WTC11 (cell line): ENCODE measurements around the gene ZMYND8. TPM values are rescaled to one million over a fixed set of nuclear protein-coding genes. Genes with fewer than 3 reads are reported as not detected.
A peak's percentile ranks its signal among the peaks of the same experiment; 100 is the strongest.

Source experiments
- ATAC-seq: fragments of 200-7000 bp; cut with Tn5 transposase; 2 replicates; pipeline ENCODE4 v1.10.0; 2021; ENCODE audit warnings: mild to moderate bottlenecking, moderate library complexity
- CTCF ChIA-PET: fragments of 300-600 bp; sonication (Branson Sonifier 250); formaldehyde crosslinking; loops from one replicate; lab custom pipeline; 2021; ENCODE audit warnings: antibody characterized with exemption; lab: Charles Lee
- POLR2A ChIA-PET: fragments of 350-600 bp; sonication (Branson Sonifier 250); formaldehyde crosslinking; loops from one replicate; lab custom pipeline; 2021; ENCODE audit warnings: antibody characterized with exemption; lab: Charles Lee
- DNase-seq: peaks from one replicate; pipeline ENCODE4 v3.0.0; 2021; ENCODE audit warnings: low spot score
- H3K27ac Mint-ChIP-seq: 2 replicates; pipeline ENCODE4 v1.8.0; 2021; ENCODE audit warnings: mixed read lengths
- H3K27me3 Mint-ChIP-seq: 2 replicates; pipeline ENCODE4 v1.8.0; 2021; ENCODE audit warnings: low read depth, mild to moderate bottlenecking, moderate library complexity, mixed read lengths
- H3K36me3 Mint-ChIP-seq: 2 replicates; pipeline ENCODE4 v1.8.0; 2021; ENCODE audit warnings: mixed read lengths
- H3K4me1 Mint-ChIP-seq: 2 replicates; pipeline ENCODE4 v1.8.0; 2022; ENCODE audit warnings: mixed read lengths
- H3K4me3 Mint-ChIP-seq: 2 replicates; pipeline ENCODE4 v1.8.0; 2021; ENCODE audit warnings: mild to moderate bottlenecking, moderate library complexity, mixed read lengths
- H3K9me3 Mint-ChIP-seq: 2 replicates; pipeline ENCODE4 v1.8.0; 2021; ENCODE audit warnings: mixed read lengths
- ARID4B ChIP-seq: sonication (generic); formaldehyde crosslinking; IDR thresholded peaks from 2 replicates; pipeline ENCODE4 v1.8.0; 2023; ENCODE audit warnings: missing genetic modification reagents, mild to moderate bottlenecking, borderline replicate concordance
- FOXK1 ChIP-seq: sonication (generic); formaldehyde crosslinking; IDR thresholded peaks from 2 replicates; pipeline ENCODE4 v1.8.0; 2022; ENCODE audit warnings: mild to moderate bottlenecking, moderate library complexity, missing genetic modification reagents
- FOXP1 ChIP-seq: sonication (generic); formaldehyde crosslinking; IDR thresholded peaks from 2 replicates; pipeline ENCODE4 v1.8.0; 2022; ENCODE audit warnings: missing genetic modification reagents, mild to moderate bottlenecking, moderate library complexity, borderline replicate concordance
- GRHL2 ChIP-seq: fragments of 250-450 bp; sonication (Bioruptor Pico); IDR thresholded peaks from 2 replicates; pipeline ENCODE4 v1.8.0; 2022; ENCODE audit warnings: mild to moderate bottlenecking, moderate library complexity; ENCODE audit not compliant: insufficient replicate concordance, severe bottlenecking
- HMGA2 ChIP-seq: fragments of 250-450 bp; sonication (Bioruptor Pico); IDR thresholded peaks from 2 replicates; pipeline ENCODE4 v1.4.0; 2021; ENCODE audit warnings: mild to moderate bottlenecking, moderate library complexity
- MLX ChIP-seq: sonication (generic); formaldehyde crosslinking; IDR thresholded peaks from 2 replicates; pipeline ENCODE4 v1.8.1; 2023; ENCODE audit warnings: mild to moderate bottlenecking, missing genetic modification reagents, moderate library complexity
- NFE2L1 ChIP-seq: sonication (generic); formaldehyde crosslinking; IDR thresholded peaks from 2 replicates; pipeline ENCODE4 v1.8.1; 2023; ENCODE audit warnings: missing genetic modification reagents
- RORB ChIP-seq: fragments of 250-450 bp; sonication (Bioruptor Pico); IDR thresholded peaks from 2 replicates; pipeline ENCODE4 v1.9.0; 2021; ENCODE audit warnings: mild to moderate bottlenecking
- SMAD3 ChIP-seq: sonication (generic); formaldehyde crosslinking; IDR thresholded peaks from 2 replicates; pipeline ENCODE4 v1.8.0; 2022; ENCODE audit warnings: missing genetic modification reagents, mild to moderate bottlenecking, borderline replicate concordance
- ZBTB43 ChIP-seq: sonication (generic); formaldehyde crosslinking; IDR thresholded peaks from 2 replicates; pipeline ENCODE4 v1.8.1; 2023; ENCODE audit warnings: mild to moderate bottlenecking, missing genetic modification reagents
- ZNF423 ChIP-seq: fragments of 250-450 bp; sonication (Bioruptor Pico); IDR thresholded peaks from 2 replicates; pipeline ENCODE4 v2.1.2; 2022; ENCODE audit warnings: mild to moderate bottlenecking, moderate library complexity
- ZNF532 ChIP-seq: fragments of 250-450 bp; sonication (Bioruptor Pico); IDR thresholded peaks from 2 replicates; pipeline ENCODE4 v1.9.0; 2021; ENCODE audit warnings: mild to moderate bottlenecking, borderline replicate concordance
- total RNA-seq: library from RNA; stranded (reverse); gene quantifications from 3 replicates; pipeline ENCODE4 v1.2.3, GENCODE V29; 2021
- TF ChIP-seq, protein P1 (sequence below): fragments of 250-450 bp; sonication (Bioruptor Pico); IDR thresholded peaks from 2 replicates; pipeline ENCODE4 v1.9.0; 2021; ENCODE audit warnings: mild to moderate bottlenecking
- TF ChIP-seq, protein P2 (sequence below): fragments of 250-450 bp; sonication (Bioruptor Pico); IDR thresholded peaks from 2 replicates; pipeline ENCODE4 v1.9.0; 2021; ENCODE audit warnings: moderate library complexity, mild to moderate bottlenecking, inconsistent platforms, borderline replicate concordance
- TF ChIP-seq, protein P3 (sequence below): sonication (generic); formaldehyde crosslinking; IDR thresholded peaks from 2 replicates; pipeline ENCODE4 v1.8.1; 2022; ENCODE audit warnings: missing genetic modification reagents, borderline replicate concordance

The ZMYND8 gene
- total RNA-seq, 1 experiment from 2014 or later, result 114 TPM

DNA sequence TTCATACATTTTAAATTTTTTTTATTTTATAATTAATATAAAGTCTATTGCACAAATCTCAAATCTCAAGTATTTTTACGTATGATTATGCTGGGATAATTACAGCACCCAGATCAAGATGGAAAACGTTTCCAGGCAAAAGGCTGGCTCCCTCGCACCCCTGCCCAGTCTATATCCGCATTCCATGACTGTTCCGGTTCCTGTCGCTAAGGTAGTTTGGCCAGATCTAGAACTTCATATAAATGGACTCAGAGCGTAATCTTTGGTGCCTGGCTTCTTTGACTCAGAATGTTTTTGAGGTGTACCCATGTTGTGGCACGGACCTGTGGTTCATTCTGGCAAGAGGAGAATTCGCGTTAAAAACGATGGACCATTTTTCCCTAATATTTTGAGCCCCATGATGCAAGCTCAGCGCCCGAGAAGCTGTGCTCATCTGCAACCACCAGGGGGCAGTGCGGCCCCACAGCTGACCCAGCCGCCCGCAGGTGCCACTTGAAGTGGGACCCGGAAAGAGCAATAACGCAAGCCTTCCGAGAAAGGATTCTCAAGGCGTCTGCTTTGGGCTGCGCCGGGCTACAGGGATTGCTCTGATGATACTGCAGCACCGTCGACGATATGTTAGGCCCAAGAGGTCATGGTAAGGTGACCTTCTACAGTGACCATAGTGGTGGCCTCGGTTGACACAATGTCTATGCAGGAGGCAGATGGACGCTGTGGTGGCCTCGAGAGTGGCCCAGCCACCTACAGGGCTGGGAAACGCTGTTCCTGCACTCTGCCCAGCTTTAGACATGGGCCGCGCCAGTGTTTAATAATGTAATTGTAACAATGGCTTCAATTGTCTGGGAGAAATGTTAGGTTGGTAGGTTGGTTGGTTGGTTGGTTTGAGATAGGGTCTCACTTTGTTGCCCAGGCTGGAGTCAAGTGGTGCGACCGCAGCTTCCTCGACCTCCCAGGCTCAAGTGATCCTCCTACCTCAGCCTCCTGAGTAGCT is 160.1 kb downstream of the ZMYND8 start (continued):
- TF ChIP-seq, protein P1, sequence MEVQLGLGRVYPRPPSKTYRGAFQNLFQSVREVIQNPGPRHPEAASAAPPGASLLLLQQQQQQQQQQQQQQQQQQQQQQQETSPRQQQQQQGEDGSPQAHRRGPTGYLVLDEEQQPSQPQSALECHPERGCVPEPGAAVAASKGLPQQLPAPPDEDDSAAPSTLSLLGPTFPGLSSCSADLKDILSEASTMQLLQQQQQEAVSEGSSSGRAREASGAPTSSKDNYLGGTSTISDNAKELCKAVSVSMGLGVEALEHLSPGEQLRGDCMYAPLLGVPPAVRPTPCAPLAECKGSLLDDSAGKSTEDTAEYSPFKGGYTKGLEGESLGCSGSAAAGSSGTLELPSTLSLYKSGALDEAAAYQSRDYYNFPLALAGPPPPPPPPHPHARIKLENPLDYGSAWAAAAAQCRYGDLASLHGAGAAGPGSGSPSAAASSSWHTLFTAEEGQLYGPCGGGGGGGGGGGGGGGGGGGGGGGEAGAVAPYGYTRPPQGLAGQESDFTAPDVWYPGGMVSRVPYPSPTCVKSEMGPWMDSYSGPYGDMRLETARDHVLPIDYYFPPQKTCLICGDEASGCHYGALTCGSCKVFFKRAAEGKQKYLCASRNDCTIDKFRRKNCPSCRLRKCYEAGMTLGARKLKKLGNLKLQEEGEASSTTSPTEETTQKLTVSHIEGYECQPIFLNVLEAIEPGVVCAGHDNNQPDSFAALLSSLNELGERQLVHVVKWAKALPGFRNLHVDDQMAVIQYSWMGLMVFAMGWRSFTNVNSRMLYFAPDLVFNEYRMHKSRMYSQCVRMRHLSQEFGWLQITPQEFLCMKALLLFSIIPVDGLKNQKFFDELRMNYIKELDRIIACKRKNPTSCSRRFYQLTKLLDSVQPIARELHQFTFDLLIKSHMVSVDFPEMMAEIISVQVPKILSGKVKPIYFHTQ (CRISPR knock-in tag), result no peak
- TF ChIP-seq ZNF532 (CRISPR knock-in tag), result no peak
- peak; percentile 33; the same call in 1 of the 2 replicates for TF ChIP-seq FOXP1
- TF ChIP-seq, all 79 proteins: peak for 4

DNA sequence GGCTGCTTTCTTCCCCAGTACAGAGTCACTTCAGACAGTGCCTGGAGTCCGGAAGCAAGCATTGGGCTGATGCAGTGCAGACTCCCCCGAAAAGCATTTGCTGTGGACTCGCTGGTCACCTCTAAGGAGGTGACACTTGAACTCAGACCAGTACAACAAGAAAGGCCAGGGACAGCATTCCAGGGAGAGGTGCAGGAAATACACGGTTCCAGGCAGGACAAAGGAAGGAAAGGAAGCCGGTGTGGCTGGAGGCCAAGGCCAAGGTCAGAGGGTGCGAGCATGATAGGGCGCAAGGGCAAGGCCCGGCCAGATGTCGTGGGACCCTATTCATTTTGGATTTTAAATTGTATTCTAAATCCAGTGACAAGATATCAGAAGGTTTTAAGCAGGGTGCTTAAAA is 160.9 kb downstream of the ZMYND8 start:
- DNase-seq (no peak), ATAC-seq (no peak)
- POLR2A ChIA-PET, result no interaction called here
- H3K36me3 Mint-ChIP-seq, result no peaks in the 10 kb centered on the region
- no peaks in the 10 kb centered on the region for H3K27me3 Mint-ChIP-seq
- H3K27ac Mint-ChIP-seq, result no peak overlapping the region
- H3K9me3 Mint-ChIP-seq, result no peaks in the 10 kb centered on the region
- H3K4me3 Mint-ChIP-seq, result no peak overlapping the region
- CTCF ChIA-PET, result interaction anchor here (1.2 to 3.0 kb wide), 5 partner anchors 10 to 473 kb away, joined by 3 to 14 read pairs (median 4); no protein-coding TSS in a partner anchor
- H3K4me1 Mint-ChIP-seq, result 0 out of 2 replicates have a peak, but pooled peaks cover 2% of the 10 kb centered on the region
- TF ChIP-seq SMAD3 (CRISPR knock-in tag) (no peak), FOXP1 (no peak), RORB (no peak), NFE2L1 (CRISPR knock-in tag) (no peak), ARID4B (CRISPR knock-in tag) (no peak), ZNF423 (CRISPR knock-in tag) (no peak), MLX (CRISPR knock-in tag) (no peak), ZBTB43 (CRISPR knock-in tag) (no peak), FOXK1 (CRISPR knock-in tag) (no peak), HMGA2 (no peak), GRHL2 (no peak)
- TF ChIP-seq, protein P2, sequence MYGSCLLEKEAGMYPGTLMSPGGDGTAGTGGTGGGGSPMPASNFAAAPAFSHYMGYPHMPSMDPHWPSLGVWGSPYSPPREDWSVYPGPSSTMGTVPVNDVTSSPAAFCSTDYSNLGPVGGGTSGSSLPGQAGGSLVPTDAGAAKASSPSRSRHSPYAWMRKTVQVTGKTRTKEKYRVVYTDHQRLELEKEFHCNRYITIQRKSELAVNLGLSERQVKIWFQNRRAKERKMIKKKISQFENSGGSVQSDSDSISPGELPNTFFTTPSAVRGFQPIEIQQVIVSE (CRISPR knock-in tag), result no peak
- TF ChIP-seq, protein P3, sequence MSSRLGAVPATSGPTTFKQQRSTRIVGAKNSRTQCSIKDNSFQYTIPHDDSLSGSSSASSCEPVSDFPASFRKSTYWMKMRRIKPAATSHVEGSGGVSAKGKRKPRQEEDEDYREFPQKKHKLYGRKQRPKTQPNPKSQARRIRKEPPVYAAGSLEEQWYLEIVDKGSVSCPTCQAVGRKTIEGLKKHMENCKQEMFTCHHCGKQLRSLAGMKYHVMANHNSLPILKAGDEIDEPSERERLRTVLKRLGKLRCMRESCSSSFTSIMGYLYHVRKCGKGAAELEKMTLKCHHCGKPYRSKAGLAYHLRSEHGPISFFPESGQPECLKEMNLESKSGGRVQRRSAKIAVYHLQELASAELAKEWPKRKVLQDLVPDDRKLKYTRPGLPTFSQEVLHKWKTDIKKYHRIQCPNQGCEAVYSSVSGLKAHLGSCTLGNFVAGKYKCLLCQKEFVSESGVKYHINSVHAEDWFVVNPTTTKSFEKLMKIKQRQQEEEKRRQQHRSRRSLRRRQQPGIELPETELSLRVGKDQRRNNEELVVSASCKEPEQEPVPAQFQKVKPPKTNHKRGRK (CRISPR knock-in tag), result no peak
